Pancreas (tissue), 10 donors: ENCODE data around the gene NDUFS8. TPM values are rescaled to one million over a fixed set of nuclear protein-coding genes. Genes with fewer than 3 reads are reported as not detected.
A peak's percentile ranks its signal among the peaks of the same experiment; 100 is the strongest.

Experiments used
- ATAC-seq, 4 donors: fragments of 200-7000 bp; cut with Tn5 transposase; one replicate each; pipeline versions ENCODE4 v1.8.0 to v1.9.1; 2020; ENCODE audit warnings: mild to moderate bottlenecking in 4 of 4, moderate library complexity in 4 of 4
- DNase-seq, 6 donors: peaks; one replicate each; pipeline ENCODE4 v3.0.0-alpha.2; 2020
- FAIRE-seq: peaks from 2 replicates; lab custom pipeline; 2012; peaks lifted over from hg19 to GRCh38; lab: Jason Lieb, UNC
- H3K27ac ChIP-seq, 4 donors: fragments of 200-600 bp; sonication (generic); 1 replicate in 3 of 4; 2 replicates in 1 of 4; pipeline versions ENCODE4 v1.5.0 to v1.8.0; 2020
- H3K27me3 ChIP-seq, 4 donors: fragments of 200-600 bp; one replicate each; pipeline ENCODE4 v1.8.0; 2021
- H3K36me3 ChIP-seq, 3 donors: fragments of 200-600 bp; sonication (generic) in 1 of 3; one replicate each; pipeline versions ENCODE4 v1.5.0 to v1.8.0; 2020 to 2021
- H3K4me1 ChIP-seq, 3 donors: fragments of 200-600 bp; one replicate each; pipeline ENCODE4 v1.8.0; 2021
- H3K4me3 ChIP-seq, 4 donors: fragments of 200-600 bp; sonication (generic) in 2 of 4; one replicate each; pipeline versions ENCODE4 v1.5.0 to v1.8.0; 2020 to 2021
- H3K9me3 ChIP-seq, 4 donors: fragments of 200-600 bp; one replicate each; pipeline ENCODE4 v1.8.0; 2021
- WGBS, 2 donors: extraction: QIAGEN DNeasy Blood & Tissue Kit; methylation state at CpG; one replicate each; pipeline ENCODE4 v1.1.7; 2013; 5-methylcytosine and 5-hydroxymethylcytosine counted together
- intact Hi-C, 3 donors: fragments of 100-400 bp; cut with DNase I; formaldehyde crosslinking; loops; one replicate each; pipeline versions ENCODE4 v1.11.1 to v1.14.2; 2022
- polyA plus RNA-seq, 2 donors: library from polyadenylated mRNA; stranded (reverse); fragments of 200-250 nt; gene quantifications; one replicate each; pipeline ENCODE4 v1.2.3, GENCODE V29; 2013
- total RNA-seq, 6 donors: library from RNA; stranded (reverse); fragmentation: NEBNext Ultra II Directional in 4 of 6; extraction: Animal tissue kit (Norgen Biotek cat#: 25700) in 4 of 6; gene quantifications; one replicate each; pipeline versions ENCODE4 v1.2.1 to v1.2.4, GENCODE V29; 2021 to 2023
- TF ChIP-seq, protein P1 (sequence below), 4 donors: fragments of 200-600 bp; sonication (generic) in 3 of 4; IDR thresholded peaks; one replicate each; pipeline versions ENCODE4 v1.5.0 to v1.8.0; 2021; ENCODE audit warnings: antibody characterized with exemption in 4 of 4
- donor health status: healthy with polysubstance abuse.
- donor health status: DM: no; HTN: no; CAD: no; lungs with moderate emphysema.
- donor health status: DM: no; HTN: no; CAD: no.
- donor health status: control.
- donor health status: control.
- donor health status: Bipolar disorder and iron deficiency.
- donor health status: DM: yes; HTN: yes; CAD: no.
- donor health status: DM: no; HTN: no; CAD: no.
- donor health status: DM: no; HTN: no; CAD: no.
- donor health status: DM: yes; HTN: yes; CAD: no.

Gene NDUFS8
- total and polyA plus RNA-seq, 8 donors = 43.6 to 121 (median 61.8) TPM

DNA sequence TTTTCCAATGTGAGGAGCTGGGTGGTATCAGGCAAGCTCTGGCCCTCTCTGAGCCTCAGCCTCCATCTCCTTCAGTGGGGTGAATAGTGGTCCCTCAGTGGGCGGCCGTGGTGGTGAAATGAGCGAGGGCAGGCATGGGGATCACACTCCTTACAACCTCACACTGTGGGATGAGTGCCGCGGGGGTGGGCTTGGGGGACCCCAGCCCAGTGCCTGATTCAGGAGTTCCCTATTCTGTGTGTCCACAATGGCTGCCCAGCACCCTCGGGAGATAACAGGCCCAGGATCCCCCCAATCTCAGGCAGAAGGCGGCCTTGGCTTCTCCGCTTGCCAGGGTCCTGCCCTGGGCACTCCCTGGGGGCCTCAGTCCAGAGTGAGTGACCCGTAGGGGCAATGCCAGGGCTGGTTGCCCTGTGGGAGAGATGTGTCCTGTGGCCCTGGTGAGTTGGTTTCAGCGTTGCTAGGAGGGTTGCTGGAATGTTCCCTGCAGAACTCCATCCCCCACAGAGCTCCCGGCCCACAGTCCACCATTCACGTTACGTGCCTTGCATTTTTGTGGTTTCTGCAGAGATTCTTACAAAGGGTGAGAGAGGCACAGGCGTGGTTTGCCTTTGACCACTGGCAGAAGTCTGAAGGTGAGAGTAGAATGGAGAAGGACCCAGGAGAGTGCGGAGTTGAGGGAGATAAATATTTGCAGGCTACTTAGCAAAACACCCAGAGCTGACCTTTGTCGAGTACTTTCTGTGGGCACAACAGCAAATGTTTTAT, 17.5 kb upstream of the NDUFS8 start:
- Histone ChIP-seq H3K36me3 (no peaks in the 10 kb centered on the region), H3K4me3 (no peak overlapping the region), H3K4me1 (peaks cover 26 to 33% (median 27%) of the 10 kb centered on the region in 3 donors), H3K27ac (peak overlapping the region; percentile 75 to 89 (median 84)), H3K27me3 (no peaks in the 10 kb centered on the region), H3K9me3 (no peaks in the 10 kb centered on the region)
- WGBS, 2 donors = 68 to 69% methylated on average over 16 of the region's 16 CpGs
- intact Hi-C loops = no loop called here
- DNase-seq (peak; percentile 35 to 68 (median 59)), ATAC-seq (peak; percentile 1 to 39 (median 13)), FAIRE-seq (no peak)
- TF ChIP-seq, protein P1, sequence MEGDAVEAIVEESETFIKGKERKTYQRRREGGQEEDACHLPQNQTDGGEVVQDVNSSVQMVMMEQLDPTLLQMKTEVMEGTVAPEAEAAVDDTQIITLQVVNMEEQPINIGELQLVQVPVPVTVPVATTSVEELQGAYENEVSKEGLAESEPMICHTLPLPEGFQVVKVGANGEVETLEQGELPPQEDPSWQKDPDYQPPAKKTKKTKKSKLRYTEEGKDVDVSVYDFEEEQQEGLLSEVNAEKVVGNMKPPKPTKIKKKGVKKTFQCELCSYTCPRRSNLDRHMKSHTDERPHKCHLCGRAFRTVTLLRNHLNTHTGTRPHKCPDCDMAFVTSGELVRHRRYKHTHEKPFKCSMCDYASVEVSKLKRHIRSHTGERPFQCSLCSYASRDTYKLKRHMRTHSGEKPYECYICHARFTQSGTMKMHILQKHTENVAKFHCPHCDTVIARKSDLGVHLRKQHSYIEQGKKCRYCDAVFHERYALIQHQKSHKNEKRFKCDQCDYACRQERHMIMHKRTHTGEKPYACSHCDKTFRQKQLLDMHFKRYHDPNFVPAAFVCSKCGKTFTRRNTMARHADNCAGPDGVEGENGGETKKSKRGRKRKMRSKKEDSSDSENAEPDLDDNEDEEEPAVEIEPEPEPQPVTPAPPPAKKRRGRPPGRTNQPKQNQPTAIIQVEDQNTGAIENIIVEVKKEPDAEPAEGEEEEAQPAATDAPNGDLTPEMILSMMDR (IDR thresholded peaks at IDR 0.05) = no peak

DNA sequence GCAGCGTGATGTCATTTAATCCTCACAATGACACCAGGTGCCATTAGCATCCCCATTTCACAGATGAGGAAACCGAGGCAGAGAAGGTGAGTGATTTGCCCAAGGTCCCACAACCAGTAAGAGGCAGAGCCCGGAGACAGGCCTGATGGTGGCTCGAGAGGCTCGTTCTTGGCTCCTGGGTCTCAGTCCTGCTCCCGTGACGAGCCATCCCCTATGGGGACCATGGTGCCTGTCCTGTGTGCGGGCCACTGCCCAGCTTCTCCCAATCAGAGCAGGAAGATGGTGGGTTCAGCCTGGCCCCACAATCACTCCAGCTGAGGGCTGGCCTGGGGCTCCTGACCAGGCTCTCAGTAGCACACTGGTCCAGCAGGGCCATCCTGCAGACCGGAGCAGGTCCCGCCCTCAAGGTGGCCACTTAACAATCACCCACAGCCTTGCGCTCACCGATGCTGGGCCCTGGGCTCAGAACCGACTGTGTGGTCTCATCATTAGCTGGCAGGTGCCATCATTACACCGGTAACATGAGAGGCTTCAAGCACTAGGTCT, 16.8 kb upstream of the NDUFS8 start:
- no peaks in the 10 kb centered on the region for H3K27me3 ChIP-seq
- TF ChIP-seq, protein P1 (IDR thresholded peaks at IDR 0.05) = no peak
- H3K4me3 ChIP-seq = no peak overlapping the region
- DNase-seq (peak in 2 of 6 donors; percentile 14 to 59), ATAC-seq (no peak), FAIRE-seq (no peak)
- no peaks in the 10 kb centered on the region for H3K36me3 ChIP-seq
- intact Hi-C loops = no loop called here
- WGBS, 2 donors = 86 to 88% methylated on average over 14 of the region's 14 CpGs
- H3K9me3 ChIP-seq = no peaks in the 10 kb centered on the region
- H3K4me1 ChIP-seq = peaks cover 20 to 29% (median 22%) of the 10 kb centered on the region in 3 donors
- H3K27ac ChIP-seq = peak overlapping the region; percentile 70 to 89 (median 81)

DNA sequence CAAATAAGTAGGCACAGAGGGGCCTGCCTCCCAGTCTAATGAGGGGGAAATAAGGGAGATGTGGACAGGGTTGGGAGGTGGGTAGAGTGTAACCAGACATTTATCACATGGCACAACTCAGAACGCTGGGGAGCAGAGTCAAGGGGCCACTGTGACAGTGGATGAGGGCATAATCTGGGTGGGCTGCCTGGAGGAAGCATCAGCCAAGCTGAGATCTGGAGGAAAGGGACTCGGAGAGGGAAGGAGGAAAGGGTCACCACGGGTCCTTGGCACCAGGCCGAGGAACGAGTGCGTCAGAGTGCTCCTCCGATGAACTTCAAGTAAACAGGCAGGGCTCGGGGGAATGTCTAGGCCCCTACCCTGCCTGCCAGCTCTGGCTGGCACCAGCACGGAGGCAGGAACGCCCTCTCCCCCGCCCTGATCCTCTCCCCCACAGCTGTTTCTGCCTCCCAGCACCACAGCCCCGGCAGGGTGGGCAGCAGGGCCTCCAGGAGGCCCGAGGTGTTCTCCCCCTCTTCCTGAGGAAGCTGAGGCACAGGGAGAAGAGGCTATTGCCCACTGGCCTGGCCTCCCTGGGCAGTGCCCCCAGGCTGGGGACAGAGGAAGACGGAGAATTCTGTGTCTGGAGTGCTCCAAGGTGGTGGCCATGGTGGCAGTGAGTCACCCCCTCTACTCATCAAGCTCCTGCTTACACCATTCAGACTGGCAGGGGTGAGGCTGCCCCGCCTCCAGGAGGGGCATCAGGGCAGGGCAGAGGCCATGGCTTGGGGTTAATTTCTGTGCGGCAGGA, 16.1 kb upstream of the NDUFS8 start:
- no peaks in the 10 kb centered on the region for H3K27me3 ChIP-seq
- H3K4me3 ChIP-seq = no peak overlapping the region
- TF ChIP-seq, protein P1 (IDR thresholded peaks at IDR 0.05) = no peak
- WGBS, 2 donors = 66 to 67% methylated on average over 16 of the region's 16 CpGs
- no peak for FAIRE-seq
- peak in 4 of 6 donors; percentile 23 to 76 (median 68) for DNase-seq
- peak overlapping the region; percentile 70 to 89 (median 81) for H3K27ac ChIP-seq
- peaks cover 14 to 22% (median 15%) of the 10 kb centered on the region in 3 donors for H3K4me1 ChIP-seq
- intact Hi-C loops = no loop called here
- no peaks in the 10 kb centered on the region for H3K9me3 ChIP-seq
- peak in 1 of 4 donors; percentile 11 for ATAC-seq
- H3K36me3 ChIP-seq = no peaks in the 10 kb centered on the region

DNA sequence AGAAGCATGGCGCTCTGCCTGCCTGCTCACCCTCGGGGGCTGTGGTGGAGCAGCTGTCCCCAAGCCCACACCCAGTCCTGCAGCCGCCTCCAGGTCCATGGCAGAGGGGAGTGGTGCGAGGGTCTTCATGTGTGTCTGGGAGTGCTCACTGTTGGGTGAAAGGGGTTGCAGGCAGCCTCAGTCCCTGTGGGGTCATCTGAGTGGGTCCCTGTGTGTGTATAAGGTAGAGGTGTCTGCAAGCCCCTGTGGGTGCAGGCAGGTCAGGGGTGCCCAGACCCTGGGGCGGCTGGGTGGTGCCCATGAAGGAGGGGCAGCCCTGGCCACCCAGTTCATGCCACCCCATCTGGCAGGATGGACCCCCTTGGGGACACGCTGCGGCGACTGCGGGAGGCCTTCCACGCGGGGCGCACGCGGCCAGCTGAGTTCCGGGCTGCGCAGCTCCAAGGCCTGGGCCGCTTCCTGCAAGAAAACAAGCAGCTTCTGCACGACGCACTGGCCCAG, 15.5 kb upstream of the NDUFS8 start:
- 90 to 92% methylated on average over 19 of the region's 19 CpGs for WGBS, 2 donors
- TF ChIP-seq, protein P1 (IDR thresholded peaks at IDR 0.05) = no peak
- Histone ChIP-seq H3K4me1 (peaks cover 7 to 15% (median 11%) of the 10 kb centered on the region in 3 donors), H3K36me3 (no peaks in the 10 kb centered on the region), H3K27me3 (no peaks in the 10 kb centered on the region), H3K9me3 (no peaks in the 10 kb centered on the region), H3K27ac (peak overlapping the region; percentile 70 to 89 (median 81)), H3K4me3 (no peak overlapping the region)
- ATAC-seq = no peak
- intact Hi-C loops = no loop called here
- no peak for FAIRE-seq
- DNase-seq = peak in 2 of 6 donors; percentile 25 to 70
